SJSA1 (cell line): Measurements from ENCODE around the gene MEIOB. TPM values are rescaled to one million over a fixed set of nuclear protein-coding genes. Genes with fewer than 3 reads are reported as not detected.
"Not testable (repeated sequence)": the region's sequence is repeated elsewhere in the genome, so short reads cannot be mapped to it uniquely, and the experiment has no call there.

Experiments
- DNase-seq, 2 experiments: peaks; one replicate each; pipeline ENCODE4 v3.0.0-alpha.2; 2015 to 2020; ENCODE audit warnings: low spot score in 2 of 2, low read depth in 1 of 2
- H3K27ac ChIP-seq: fragments of 250-450 bp; sonication (Bioruptor Pico); 2 replicates; pipeline ENCODE4 v1.5.1; 2020; ENCODE audit warnings: mild to moderate bottlenecking, moderate library complexity
- H3K27me3 ChIP-seq: fragments of 250-450 bp; sonication (Bioruptor Pico); replicated peaks from 2 replicates; pipeline ENCODE4 v1.5.1; 2020; ENCODE audit warnings: mild to moderate bottlenecking, moderate library complexity
- H3K36me3 ChIP-seq: fragments of 250-450 bp; sonication (Bioruptor Pico); 2 replicates; pipeline ENCODE4 v1.5.1; 2020; ENCODE audit warnings: mild to moderate bottlenecking
- H3K4me1 ChIP-seq: fragments of 250-450 bp; sonication (Bioruptor Pico); replicated peaks from 2 replicates; pipeline ENCODE4 v1.6.1; 2021; ENCODE audit warnings: mild to moderate bottlenecking
- H3K4me3 ChIP-seq: fragments of 250-450 bp; sonication (Bioruptor Pico); 2 replicates; pipeline ENCODE4 v1.5.1; 2020; ENCODE audit warnings: mild to moderate bottlenecking
- H3K9me3 ChIP-seq: fragments of 250-450 bp; sonication (Bioruptor Pico); replicated peaks from 2 replicates; pipeline ENCODE4 v1.5.1; 2020; ENCODE audit warnings: mild to moderate bottlenecking
- total RNA-seq: library from RNA; depleted of rRNA; stranded (reverse); fragments of >200 nt; shearing (Covaris generic); gene quantifications from 2 replicates; pipeline ENCODE4 v1.2.3, GENCODE V29; 2014

The MEIOB gene
- total RNA-seq, 1 experiment from 2014 or later, result not detected

GRCh38 chr16:1900452-1900774 is 28.4 kb upstream of the MEIOB start:
- no peaks in the 10 kb centered on the region for H3K9me3 ChIP-seq
- no peak overlapping the region for H3K4me3 ChIP-seq
- H3K36me3 ChIP-seq, result no peaks in the 10 kb centered on the region
- no peaks in the 10 kb centered on the region for H3K4me1 ChIP-seq
- no peak for DNase-seq
- H3K27ac ChIP-seq, result no peak overlapping the region
- H3K27me3 ChIP-seq, result peaks cover 64% of the 10 kb centered on the region

GRCh38 chr16:1899641-1900451 is 27.9 kb upstream of the MEIOB start:
- no peak overlapping the region for H3K27ac ChIP-seq
- no peaks in the 10 kb centered on the region for H3K4me1 ChIP-seq
- H3K27me3 ChIP-seq, result peaks cover 59% of the 10 kb centered on the region
- no peak overlapping the region for H3K4me3 ChIP-seq
- H3K9me3 ChIP-seq, result no peaks in the 10 kb centered on the region
- no peak for DNase-seq
- no peaks in the 10 kb centered on the region for H3K36me3 ChIP-seq

- not testable (repeated sequence) for H3K4me3 ChIP-seq, H3K4me1 ChIP-seq, H3K36me3 ChIP-seq, H3K27ac ChIP-seq, DNase-seq, H3K9me3 ChIP-seq
- H3K27me3 ChIP-seq, result peaks cover 45% of the 10 kb centered on the region
Measured at GRCh38 chr16:1897692-1898091, 25.7 kb upstream of the MEIOB start.

- Histone ChIP-seq H3K9me3 (no peaks in the 10 kb centered on the region), H3K27ac (no peak overlapping the region), H3K36me3 (no peaks in the 10 kb centered on the region), H3K4me3 (no peak overlapping the region), H3K27me3 (peaks cover 51% of the 10 kb centered on the region), H3K4me1 (no peaks in the 10 kb centered on the region)
- DNase-seq, result no peak
Measured at GRCh38 chr16:1895949-1896675, 24.1 kb upstream of the MEIOB start.

GRCh38 chr16:1895068-1895467 is 23.1 kb upstream of the MEIOB start:
- H3K27ac ChIP-seq, result no peak overlapping the region
- H3K27me3 ChIP-seq, result peaks cover 58% of the 10 kb centered on the region
- no peak for DNase-seq
- H3K36me3 ChIP-seq, result no peaks in the 10 kb centered on the region
- no peak overlapping the region for H3K4me3 ChIP-seq
- no peaks in the 10 kb centered on the region for H3K4me1 ChIP-seq
- no peaks in the 10 kb centered on the region for H3K9me3 ChIP-seq

GRCh38 chr16:1890708-1891050 is 18.7 kb upstream of the MEIOB start:
- Histone ChIP-seq H3K27me3 (peaks cover 47% of the 10 kb centered on the region), H3K9me3 (no peaks in the 10 kb centered on the region), H3K4me1 (no peaks in the 10 kb centered on the region), H3K27ac (no peak overlapping the region), H3K36me3 (no peaks in the 10 kb centered on the region), H3K4me3 (no peak overlapping the region)
- DNase-seq, result no peak

GRCh38 chr16:1890024-1890707 is 18.2 kb upstream of the MEIOB start:
- no peak overlapping the region for H3K27ac ChIP-seq
- no peaks in the 10 kb centered on the region for H3K36me3 ChIP-seq
- no peaks in the 10 kb centered on the region for H3K4me1 ChIP-seq
- H3K4me3 ChIP-seq, result no peak overlapping the region
- no peaks in the 10 kb centered on the region for H3K9me3 ChIP-seq
- no peak for DNase-seq
- H3K27me3 ChIP-seq, result peaks cover 47% of the 10 kb centered on the region

GRCh38 chr16:1887711-1888354 is 15.9 kb upstream of the MEIOB start:
- no peaks in the 10 kb centered on the region for H3K4me1 ChIP-seq
- H3K27ac ChIP-seq, result no peak overlapping the region
- no peak for DNase-seq
- H3K36me3 ChIP-seq, result no peaks in the 10 kb centered on the region
- no peak overlapping the region for H3K4me3 ChIP-seq
- H3K9me3 ChIP-seq, result no peaks in the 10 kb centered on the region
- peaks cover 59% of the 10 kb centered on the region for H3K27me3 ChIP-seq

- Histone ChIP-seq H3K36me3 (no peaks in the 10 kb centered on the region), H3K9me3 (no peaks in the 10 kb centered on the region), H3K27ac (no peak overlapping the region), H3K27me3 (peaks cover 48% of the 10 kb centered on the region), H3K4me1 (no peaks in the 10 kb centered on the region), H3K4me3 (no peak overlapping the region)
- DNase-seq, result no peak
Measured at GRCh38 chr16:1884889-1885288, 12.9 kb upstream of the MEIOB start.

GRCh38 chr16:1884155-1884760 is 12.3 kb upstream of the MEIOB start:
- Histone ChIP-seq H3K27me3 (peaks cover 49% of the 10 kb centered on the region), H3K4me3 (no peak overlapping the region), H3K4me1 (no peaks in the 10 kb centered on the region), H3K27ac (no peak overlapping the region), H3K36me3 (no peaks in the 10 kb centered on the region), H3K9me3 (no peaks in the 10 kb centered on the region)
- no peak for DNase-seq

GRCh38 chr16:1881172-1881571 is 9.2 kb upstream of the MEIOB start:
- not testable (repeated sequence) for H3K9me3 ChIP-seq, DNase-seq, H3K4me3 ChIP-seq, H3K36me3 ChIP-seq, H3K4me1 ChIP-seq, H3K27ac ChIP-seq
- peaks cover 61% of the 10 kb centered on the region for H3K27me3 ChIP-seq

GRCh38 chr16:1879477-1879876 is 7.5 kb upstream of the MEIOB start:
- Histone ChIP-seq H3K36me3 (no peaks in the 10 kb centered on the region), H3K27ac (no peak overlapping the region), H3K9me3 (no peaks in the 10 kb centered on the region), H3K27me3 (peaks cover 70% of the 10 kb centered on the region), H3K4me1 (no peaks in the 10 kb centered on the region), H3K4me3 (no peak overlapping the region)
- no peak for DNase-seq

GRCh38 chr16:1878256-1878655 is 6.3 kb upstream of the MEIOB start:
- no peaks in the 10 kb centered on the region for H3K4me1 ChIP-seq
- peaks cover 65% of the 10 kb centered on the region for H3K27me3 ChIP-seq
- H3K36me3 ChIP-seq, result no peaks in the 10 kb centered on the region
- H3K9me3 ChIP-seq, result no peaks in the 10 kb centered on the region
- no peak for DNase-seq
- no peak overlapping the region for H3K27ac ChIP-seq
- no peak overlapping the region for H3K4me3 ChIP-seq
